Stimulated activated CD8-positive, alpha-beta memory T cell treated with anti-CD3 and anti-CD28 coated beads, Interleukin-7, amount 100 ng/mL, for 48 hours (primary cell): ENCODE measurements around the gene THSD4.
"Not testable (repeated sequence)": the region's sequence is repeated elsewhere in the genome, so short reads cannot be mapped to it uniquely, and the experiment has no call there.

Source experiments
- DNase-seq, 2 donors: peaks; one replicate each; pipeline ENCODE4 v3.0.0-alpha.2; 2020; ENCODE audit warnings: low read depth in 1 of 2; ENCODE audit errors: extremely low read depth in 1 of 2

THSD4 gene

DNA sequence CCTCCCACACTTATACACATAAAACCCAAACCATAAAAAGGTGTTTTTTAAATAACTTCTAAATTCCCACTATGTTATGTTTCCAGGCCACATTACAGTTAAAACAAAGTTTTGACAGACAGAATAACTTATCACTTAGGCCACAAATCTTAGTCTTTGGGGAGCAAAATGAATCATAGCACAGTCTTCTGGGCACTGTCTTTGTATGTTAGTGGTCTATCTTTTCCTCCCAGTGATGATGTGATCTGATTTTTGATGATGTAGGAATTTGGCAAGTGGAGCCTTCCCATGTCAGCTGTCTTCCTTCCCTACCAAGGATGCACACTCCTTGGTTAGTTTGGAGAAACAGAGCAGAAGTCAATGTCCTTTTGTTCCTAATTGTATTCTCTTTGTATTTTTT is 67.3 kb downstream of the THSD4 start:
- no peak for DNase-seq

DNA sequence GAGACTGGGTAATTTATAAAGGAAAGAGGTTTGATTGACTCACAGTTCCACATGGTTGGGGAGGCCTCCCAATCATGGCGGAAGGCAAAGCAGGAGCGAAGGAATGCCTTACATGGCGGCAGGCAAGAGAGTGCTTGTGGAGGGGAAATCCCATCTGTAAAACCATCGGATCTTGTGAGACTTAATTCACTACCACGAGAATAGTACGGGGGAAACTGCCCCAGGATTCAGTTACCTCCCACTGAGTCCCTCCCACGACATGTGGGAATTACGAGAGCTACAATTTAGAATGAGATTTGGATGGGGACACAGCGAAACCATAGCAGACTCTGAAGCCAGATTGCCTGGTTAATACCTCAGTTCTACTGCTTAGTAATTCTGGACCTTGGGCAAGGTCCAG is 67.8 kb downstream of the THSD4 start:
- no peak for DNase-seq

DNA sequence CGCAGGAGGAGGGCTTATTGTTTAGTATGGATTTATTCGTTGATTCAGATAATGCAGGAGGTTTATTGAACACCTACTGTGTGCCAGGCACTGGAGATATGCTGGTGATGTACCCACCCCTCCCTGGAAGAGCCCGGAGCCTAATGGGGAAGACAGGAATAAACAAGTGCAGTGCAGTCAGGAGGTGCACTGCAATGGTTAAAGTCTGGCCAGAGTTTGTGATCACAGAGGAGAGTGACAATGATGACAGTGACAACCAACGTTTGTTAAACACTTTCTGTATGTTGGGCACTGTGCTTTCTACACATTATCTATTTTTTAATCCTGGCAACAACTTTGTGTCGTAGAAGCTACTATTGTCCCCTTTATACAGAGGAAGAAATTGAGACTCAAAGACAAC is 70.4 kb downstream of the THSD4 start:
- no peak for DNase-seq

DNA sequence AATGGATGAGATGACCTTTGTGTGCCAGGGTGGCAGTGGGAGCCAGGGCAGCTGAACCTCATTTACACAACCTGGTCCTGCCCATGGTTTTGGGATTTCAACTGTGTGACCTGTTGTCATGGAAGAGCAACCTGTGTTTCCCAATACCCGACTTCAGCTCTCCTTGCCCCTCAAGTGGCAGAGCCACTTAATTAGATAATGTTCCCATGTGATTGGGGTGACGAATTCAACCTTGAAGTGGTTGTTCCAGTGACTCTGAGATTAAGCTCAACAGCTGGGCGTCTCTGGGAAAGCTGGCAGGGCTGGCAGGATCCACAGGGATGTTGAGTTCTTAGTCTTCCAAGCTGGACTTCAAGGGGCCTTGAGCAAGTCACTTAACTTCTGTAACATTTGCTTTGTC is 71.0 kb downstream of the THSD4 start:
- DNase-seq = no peak

DNA sequence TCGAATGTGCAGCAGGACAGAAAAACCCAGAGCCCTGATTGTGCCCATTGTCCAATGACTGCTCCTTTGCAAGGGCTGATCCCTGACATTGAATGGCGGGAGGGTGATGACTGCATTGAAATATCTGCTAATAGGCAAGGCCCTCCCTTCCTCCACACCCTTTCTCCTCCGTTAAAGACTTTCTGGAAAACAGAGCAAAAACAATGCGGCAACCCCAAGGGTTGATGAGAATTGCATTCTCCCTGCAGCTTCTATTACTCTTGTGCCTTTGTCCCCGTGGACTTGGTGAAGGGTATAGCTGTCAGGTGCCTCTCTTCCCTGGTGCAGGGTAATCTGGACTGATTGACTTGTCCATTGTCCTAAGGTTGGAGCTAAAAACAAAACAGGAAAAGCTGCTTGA is 71.8 kb downstream of the THSD4 start:
- DNase-seq = no peak

DNA sequence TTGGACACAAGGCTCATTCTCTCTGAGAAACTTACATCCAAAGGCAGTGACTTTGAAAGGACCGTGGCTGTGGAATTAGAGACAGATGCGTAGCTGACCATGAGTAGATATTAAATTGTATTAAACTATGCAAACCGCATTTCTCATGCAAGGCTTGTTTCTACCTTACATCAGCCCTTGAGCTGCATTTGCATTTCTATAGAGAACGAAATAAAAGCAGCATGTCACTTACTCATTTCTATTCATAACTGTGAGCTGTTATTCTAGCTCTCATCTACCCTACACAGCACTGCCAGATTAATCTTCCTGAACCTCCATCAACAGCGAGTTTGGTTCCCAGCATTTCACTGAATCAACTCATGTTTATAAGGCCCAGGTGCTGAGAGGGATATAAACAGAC is 72.3 kb downstream of the THSD4 start:
- no peak for DNase-seq

DNA sequence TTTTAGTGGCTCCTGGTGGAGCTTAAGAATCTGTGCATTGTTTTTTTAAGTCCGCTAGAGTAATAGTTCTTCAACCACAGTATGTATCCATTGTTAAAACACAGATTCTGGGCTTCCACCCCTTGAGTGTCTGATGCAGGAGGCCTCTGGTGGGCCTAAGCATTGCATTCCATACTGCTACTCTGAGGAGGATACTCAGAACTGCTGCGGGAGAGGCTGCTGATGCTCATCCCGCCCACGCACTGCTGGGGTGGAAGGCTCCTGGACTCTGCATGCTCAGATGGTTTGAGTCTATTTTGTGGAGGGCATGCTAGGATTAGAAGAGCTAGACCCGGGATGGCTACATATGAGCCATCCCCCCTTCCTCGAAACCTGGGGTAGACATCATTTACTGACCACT is 74.4 kb downstream of the THSD4 start:
- DNase-seq = no peak

DNA sequence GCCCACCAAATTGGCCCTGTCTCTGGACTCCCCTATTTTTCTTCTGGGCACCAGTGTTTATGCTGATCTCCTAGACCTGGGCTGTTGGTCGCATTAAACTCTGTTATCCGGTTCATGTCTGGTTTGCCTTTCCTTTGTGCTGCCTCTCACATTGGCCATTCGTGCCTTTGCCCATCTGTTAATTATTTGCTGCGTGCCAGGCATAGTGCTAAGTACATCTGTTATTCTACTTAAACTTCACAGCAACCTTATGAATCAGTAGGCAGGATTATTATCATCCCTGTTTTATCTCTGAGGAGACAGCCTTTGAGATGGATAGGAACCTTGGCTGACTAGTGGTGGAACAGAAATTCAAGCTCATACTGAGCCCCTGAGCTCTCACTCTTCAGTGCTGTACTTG is 76.0 kb downstream of the THSD4 start:
- DNase-seq = no peak

DNA sequence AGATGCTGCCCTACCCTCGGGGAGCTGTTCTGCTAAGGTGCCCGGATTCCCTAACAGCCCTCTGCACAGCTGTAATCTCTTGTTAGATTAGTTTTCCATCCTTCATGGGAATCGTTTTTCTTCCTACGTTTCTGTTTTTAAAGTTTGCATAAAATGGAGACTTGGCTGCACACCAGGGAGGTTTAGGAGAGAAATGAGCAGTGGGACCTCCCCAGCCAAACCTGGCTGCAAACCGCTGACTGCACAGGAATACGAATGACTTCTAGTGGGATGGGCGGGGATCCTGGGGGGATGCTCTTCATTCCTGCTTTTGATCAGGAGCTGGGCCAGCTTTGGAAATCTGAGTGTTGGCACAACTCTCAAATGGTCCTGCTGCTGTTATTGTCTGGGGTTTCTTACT is 77.5 kb downstream of the THSD4 start:
- no peak for DNase-seq

DNA sequence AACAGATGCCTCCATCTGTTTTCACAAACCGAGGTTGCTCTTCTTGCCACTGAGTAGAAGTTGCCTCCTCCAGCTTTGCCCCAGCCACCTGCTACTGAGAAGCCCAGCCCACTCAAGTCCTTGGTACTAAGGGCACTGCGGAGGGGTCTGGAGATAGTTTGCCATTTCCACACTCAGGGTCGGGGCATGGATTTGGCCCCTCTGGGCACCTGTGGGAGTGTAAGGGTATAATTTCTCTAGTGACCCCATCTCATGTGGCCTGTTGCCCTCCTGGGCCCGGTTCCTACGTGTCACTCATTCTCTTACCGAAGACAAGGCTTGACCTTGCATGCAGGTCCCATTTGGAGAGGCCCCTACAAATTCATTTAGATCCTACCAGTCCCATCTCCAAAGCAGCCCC is 79.0 kb downstream of the THSD4 start:
- DNase-seq = no peak

DNA sequence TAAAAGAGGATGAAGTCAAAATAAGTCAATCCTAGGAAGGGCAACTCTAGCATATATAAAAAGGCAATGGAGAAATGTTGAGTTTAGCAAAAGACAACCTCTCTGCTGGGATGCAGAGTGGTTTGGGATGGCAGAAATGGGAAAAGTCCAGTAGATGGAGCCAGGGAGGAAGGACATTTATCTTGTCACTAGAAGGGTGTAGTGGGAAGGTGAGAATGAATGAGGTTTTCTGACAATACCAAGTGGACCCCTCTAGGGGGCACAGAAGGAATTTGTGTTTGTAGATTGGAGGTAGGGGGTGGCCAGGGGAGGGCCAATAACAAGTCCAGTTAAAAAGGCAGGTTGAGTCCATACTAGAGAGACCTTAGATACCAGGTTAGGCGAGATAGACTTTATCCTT is 80.0 kb downstream of the THSD4 start:
- no peak for DNase-seq

DNA sequence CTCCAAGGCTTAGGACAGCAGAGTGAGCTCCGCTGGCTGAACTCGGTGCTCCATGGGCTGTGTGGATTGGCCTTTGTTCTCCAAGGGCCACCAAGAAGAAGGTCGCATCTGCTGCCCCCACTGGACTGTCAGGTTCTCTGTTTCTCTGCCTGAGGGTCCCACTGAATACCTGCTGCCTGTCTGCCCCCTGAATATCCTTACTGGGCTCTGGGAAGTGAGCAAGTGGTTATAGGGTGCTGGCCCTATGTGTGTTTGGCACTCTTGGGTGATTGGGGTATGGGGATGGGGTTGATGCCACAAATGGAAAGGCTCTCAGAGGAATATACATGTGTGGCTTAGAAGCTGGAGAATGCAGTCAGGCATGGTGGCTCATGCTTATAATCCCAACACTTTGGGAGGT is 82.3 kb downstream of the THSD4 start:
- no peak for DNase-seq

DNA sequence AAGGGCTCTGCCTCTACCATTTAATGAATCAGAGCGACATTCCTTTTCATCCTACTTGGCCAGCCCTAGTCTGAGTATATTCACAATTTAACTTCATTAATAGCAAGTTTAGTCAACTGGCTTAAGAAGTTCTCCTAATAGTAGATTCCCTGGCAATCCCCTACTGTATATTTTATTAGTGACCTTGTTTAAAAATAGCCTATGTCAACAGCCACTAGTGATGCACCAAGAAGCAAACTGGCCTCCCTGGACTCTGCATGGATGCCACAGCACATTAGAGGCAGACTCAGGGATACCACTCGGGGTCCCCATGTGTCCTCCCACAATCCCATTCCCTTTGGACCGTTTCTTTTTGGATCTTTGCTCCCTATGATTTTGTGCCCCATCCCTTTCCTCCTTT is 83.6 kb downstream of the THSD4 start:
- no peak for DNase-seq

DNA sequence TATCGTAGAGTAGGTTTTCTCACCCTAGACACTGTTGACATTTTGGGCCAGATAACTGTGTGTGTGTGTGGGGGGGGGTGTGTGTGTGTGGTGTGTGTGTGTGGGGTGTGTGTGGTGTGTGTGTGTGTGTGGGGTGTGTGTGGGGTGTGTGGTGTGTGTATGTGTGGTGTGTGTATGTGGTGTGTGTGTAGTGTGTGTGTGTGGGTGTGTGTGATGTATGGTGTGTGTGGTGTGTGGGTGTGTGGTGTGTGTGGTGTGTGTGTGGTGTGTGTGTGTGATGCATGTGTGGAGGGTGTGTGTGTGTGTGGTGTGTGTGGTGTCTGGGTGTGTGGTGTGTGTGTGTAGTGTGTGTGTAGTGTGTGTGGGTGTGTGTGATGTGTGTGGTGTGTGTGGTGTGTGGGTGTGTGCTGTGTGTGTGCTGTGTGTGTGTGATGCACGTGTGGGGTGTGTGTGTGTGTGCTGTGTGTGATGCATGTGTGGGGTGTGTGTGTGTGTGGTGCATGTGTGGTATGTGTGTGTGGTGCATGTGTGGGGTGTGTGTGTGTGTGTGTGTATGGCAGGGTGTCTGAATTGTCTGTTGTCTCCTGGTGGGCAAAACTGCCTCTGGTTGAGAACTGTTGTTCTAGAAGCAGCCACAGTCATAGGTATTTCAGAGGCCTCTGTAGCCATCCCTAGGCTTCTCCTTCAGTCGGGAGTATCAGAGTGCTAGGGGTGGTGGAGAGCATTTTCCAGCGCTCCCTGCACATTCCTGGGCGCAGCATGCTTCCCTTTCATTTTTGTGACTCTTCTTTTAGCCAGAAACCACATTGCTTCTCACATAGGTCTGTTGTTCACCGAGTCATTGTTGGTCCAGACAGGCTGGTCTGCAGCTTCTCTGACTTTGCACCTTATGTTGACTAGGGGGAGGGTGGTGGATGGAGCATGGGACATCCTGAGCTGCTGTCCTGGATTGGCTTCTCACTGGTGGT is 84.4 kb downstream of the THSD4 start:
- DNase-seq = no peak

DNA sequence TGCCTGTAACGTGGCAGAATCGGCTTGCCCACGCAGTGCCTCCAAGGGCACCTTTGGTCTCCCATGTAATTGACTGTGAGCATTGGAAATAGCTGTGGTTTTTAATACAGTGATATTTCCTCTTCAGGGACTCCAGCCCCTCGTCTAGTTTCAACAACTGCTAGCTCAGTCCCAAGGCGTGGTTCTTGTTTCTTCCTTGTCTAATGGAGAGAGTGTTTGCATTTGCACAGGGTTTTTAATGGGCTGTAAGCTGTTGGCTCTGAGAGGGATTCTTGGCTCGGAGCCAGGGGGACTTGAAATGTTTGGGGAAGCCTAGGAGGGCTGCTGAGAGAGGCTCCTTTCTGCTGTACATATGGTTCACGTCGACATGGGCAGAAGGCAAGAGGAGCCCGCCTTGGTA is 86.2 kb downstream of the THSD4 start:
- no peak for DNase-seq

DNA sequence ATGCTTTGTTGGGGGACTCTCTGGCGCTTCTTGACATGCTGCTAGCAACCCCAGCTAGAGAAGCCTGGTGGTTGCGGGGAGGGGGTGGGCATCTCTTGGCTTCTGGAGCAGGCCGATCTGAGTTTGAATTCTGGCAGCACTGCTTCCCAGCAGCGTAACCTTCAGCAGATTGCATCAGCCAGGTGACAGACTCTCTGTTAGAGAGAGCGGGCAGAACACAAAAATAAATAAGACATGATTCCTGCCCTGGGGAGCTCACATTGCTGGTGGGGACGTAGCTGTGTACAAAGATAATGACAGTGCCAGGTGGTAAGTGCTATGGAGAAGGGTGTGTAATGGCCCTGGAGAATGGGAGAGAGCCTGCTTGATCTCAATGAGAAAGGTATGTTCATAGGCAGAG is 87.4 kb downstream of the THSD4 start:
- no peak for DNase-seq

DNA sequence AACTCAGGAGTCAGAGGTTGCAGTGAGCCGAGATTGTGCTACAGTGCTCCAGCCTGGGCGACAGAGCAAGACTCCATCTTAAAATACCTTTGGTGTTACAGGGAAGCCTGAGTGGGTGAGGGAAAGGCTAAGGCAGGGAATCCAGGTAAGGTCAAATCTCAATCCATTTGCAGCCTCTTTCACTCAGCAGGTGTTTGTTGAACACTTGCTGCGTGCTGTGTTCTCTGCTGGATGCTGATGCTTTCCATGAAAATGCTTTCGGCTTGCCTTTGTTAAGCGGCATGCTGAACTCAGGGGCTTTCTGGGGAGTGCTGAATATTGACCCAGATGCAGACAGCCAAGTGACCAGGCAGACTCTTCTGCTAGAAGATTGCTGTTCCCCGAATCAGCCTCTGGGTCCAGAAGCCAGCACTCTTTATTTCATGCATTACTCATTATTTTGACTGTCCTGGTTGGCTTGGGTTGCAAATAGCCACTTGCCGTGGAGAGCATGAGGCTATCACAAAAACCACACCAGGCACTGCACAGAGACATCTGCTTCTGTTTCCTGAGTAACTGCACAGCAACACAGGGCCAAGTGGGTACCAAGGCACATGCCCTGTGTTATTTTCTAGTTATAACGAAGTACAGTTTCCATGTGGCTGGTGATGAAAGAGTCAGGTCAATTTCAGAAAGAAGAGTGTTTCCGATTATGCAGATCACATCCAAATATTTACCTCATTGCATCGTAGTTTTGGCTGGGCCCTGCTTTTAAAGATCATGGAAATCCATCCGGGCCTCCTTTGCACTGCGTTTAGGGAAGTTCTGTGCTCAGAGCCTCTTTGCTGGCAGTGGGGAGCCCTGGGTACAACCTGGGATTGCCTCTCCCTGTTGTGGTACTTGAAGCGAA is 88.6 kb downstream of the THSD4 start:
- DNase-seq = no peak

DNA sequence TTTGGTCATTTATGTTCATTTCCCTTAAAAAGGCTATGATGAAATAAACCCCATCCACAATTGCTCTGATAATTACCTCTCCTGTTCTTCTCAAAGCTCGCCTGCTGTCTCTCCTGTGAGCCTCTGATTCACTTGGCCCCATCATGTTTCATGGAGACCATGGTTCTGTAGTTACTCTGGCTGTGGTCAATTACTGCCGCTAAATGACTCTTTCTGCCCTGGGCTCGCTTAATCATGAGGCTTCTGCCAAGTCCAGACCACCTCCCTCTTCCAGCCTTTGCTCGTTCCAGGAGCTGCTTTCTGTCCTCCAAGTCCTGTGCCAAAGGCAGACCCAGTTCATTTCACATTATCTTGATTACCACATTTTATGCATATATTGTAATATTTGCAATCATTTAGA is 91.9 kb downstream of the THSD4 start:
- DNase-seq = no peak

DNA sequence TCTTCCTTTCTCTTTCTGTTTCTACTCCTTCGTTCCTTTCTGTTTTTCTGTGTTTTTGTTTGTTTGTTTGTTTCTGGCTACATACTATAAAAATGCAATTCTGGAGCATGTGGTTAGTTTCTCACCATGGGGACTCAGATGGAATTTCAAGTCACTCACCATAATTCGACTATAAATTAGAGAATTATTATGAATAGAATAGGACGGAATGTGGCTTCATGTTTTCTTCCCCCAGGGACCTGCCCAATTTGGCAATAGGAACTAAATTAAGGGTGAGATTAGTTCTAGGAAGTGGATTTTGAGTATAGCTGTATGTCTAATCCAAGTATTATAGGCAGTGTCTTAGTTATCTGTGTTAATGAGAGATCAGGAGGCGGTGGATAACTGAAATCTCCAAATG is 96.9 kb downstream of the THSD4 start:
- no peak for DNase-seq

DNA sequence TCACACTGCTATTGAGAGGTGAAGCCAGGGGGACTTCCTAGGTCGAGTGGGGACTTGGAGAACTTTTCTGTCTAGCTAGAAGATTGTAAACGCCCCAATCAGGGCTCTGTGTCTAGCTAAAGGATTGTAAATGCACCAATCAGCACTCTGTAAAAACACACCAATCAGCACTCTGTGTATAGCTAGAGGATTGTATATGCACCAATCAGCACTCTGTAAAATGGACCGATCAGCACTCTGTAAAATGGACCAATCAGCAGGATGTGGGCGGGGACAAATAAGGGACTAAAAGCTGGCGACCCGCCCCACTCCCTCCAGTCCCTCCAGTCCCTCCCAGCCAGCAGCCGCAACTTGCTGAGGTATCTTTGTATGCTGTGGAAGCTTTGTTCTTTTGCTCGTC is 98.7 kb downstream of the THSD4 start:
- not testable (repeated sequence) for DNase-seq

DNA sequence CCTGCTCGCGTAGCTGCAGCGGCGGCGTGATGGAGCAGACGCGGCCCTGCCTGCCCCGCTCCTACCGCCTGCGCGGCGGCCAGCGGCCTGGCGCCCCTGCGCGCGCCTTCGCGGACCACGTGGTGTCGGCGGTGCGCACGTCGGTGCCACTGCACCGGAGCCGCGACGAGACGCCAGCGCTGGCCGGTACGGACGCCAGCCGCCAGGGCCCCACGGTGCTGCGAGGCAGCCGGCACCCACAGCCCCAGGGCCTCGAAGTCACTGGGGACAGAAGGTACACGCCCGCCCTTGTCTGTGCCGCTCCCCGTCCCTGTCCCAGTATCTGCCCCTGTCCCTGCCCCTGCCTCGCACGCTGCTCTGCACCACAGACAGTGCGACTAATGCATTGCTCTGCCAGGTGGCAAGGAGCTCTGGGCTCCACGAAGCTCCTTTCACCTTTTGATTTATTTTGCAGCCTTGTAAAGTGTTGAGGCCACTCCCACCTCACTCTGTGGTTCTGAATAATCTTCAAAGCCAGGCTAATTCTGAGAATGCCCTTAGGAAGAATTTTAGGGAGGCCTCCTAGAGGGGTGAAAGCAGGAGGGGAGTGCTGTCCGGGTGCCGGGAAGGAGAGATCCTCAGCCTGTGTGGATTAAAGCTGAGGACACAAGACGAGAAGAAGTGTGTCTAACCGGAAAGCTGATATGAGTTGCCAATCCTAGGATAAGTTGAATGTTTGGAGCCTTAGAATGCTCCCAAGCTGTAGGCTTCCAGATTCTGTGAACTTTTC is 100.0 kb downstream of the THSD4 start:
- DNase-seq = no peak
